ENCODE results near the gene GPHA2. TPM values are rescaled to one million over a fixed set of nuclear protein-coding genes. Genes with fewer than 3 reads are reported as not detected.

Gene GPHA2
- total and polyA plus RNA-seq, 2 of the 13 experiments (the other 11 are each of a cell fraction or from before 2014, with no cell fraction given): 13.0 to 19.1 TPM

- ChIA-PET CTCF (ENCODE audit: low intra/inter-chr PET ratio, low total read pairs) (no interaction called here), POLR2A (interaction anchor here (0.6 to 2.1 kb wide), 5 partner anchors 8 to 152 kb away, joined by 3 to 15 read pairs (median 5); partner anchors contain the start of genes BATF2, GPHA2 and PPP2R5B)
- peak within 1 kb of the TSS; percentile 90 for H3K9ac ChIP-seq (ENCODE audit: insufficient read depth, low read depth, low read length)
- no peaks in the 10 kb centered on the region for H3K9me3 ChIP-seq (ENCODE audit: low read length)
- peak within 1 kb of the TSS; percentile 87 for H3K4me2 ChIP-seq (ENCODE audit: low read depth, low read length)
- peak; percentile 99 for DNase-seq (ENCODE audit: low spot score)
- H3K4me1 ChIP-seq (ENCODE audit: insufficient read depth, low read length): peaks cover 36% of the 10 kb centered on the region
- ATAC-seq: peak; percentile 95
- BruUV-seq (replicated peaks): no TSS peak
- in situ Hi-C loops (cut with HindIII; ENCODE audit: extremely low pct_ligation_motif_present, low pct_unique_long_range_greater_than_20kb): no loop called here
- WGBS (ENCODE audit: low lambda C conversion rate): 2% methylated on average over 36 of the region's 57 CpGs
- no peaks in the 10 kb centered on the region; a peak in 1 of 5 replicates for H3K27me3 ChIP-seq (ENCODE audit: control insufficient read depth in 1 of 2, insufficient read depth in 2 of 2, low read length in 2 of 2)
- H3K79me2 ChIP-seq (ENCODE audit: insufficient read depth, low read length): peaks cover 15% of the 10 kb centered on the region
- H2AFZ ChIP-seq (ENCODE audit: low read length): peak within 1 kb of the TSS; percentile 60
- H4K20me1 ChIP-seq (ENCODE audit: insufficient read depth, low read length): peaks cover 5% of the 10 kb centered on the region; the same call in 1 of the 2 replicates
- peak within 1 kb of the TSS; percentile 78 to 100 (median 93) for H3K4me3 ChIP-seq (replicated peaks in 1 of 3; ENCODE audit: insufficient read depth in 1 of 3, low read depth in 2 of 3, low read length in 3 of 3)
- intact Hi-C loops (cut with micrococcal nuclease; ENCODE audit: unreplicated experiment): loop anchor here (1.0 to 2.0 kb wide), 2 partner anchors 70 to 80 kb away; partner anchors contain the start of gene BATF2
- peak; percentile 100 for FAIRE-seq
- peaks cover 15 to 19% of the 10 kb centered on the region in 2 experiments; a peak in 4 of 5 replicates for H3K36me3 ChIP-seq (replicated peaks in 1 of 2; ENCODE audit: control insufficient read depth in 1 of 2, insufficient read depth in 2 of 2, low read length in 2 of 2)
- H3K27ac ChIP-seq (ENCODE audit: extremely low read length, insufficient read depth, low read length): peak within 1 kb of the TSS; percentile 63
- TF ChIP-seq ZNF253 (CRISPR knock-in tag; IDR thresholded peaks at IDR 0.05; ENCODE audit: borderline replicate concordance): peak; percentile 44; the same call in 1 of the 2 replicates
- TF ChIP-seq ERF (CRISPR knock-in tag; IDR thresholded peaks at IDR 0.05): peak; percentile 55; the same call in 1 of the 2 replicates
- no peak for TF ChIP-seq ZSCAN30 (CRISPR knock-in tag; IDR thresholded peaks at IDR 0.05)
- TF ChIP-seq REST (IDR thresholded peaks at IDR 0.05; ENCODE audit: borderline replicate concordance in 1 of 2, low read depth in 1 of 2, low read length in 2 of 2): no peak
- TF ChIP-seq FOXK1 (CRISPR knock-in tag; IDR thresholded peaks at IDR 0.05; ENCODE audit: borderline replicate concordance, low read depth): peak; percentile 56; the same call in 1 of the 2 replicates
- TF ChIP-seq ZNF547 (CRISPR knock-in tag; IDR thresholded peaks at IDR 0.05): peak; percentile 61; the same call in 1 of the 2 replicates
- peak; percentile 58 for TF ChIP-seq NR2F6 (IDR thresholded peaks at IDR 0.05)
- TF ChIP-seq NR2F6 (CRISPR knock-in tag; IDR thresholded peaks at IDR 0.05): peak; percentile 74
- peak; percentile 78; the same call in 1 of the 2 replicates for TF ChIP-seq SALL1 (CRISPR knock-in tag; IDR thresholded peaks at IDR 0.05)
- TF ChIP-seq JDP2 (CRISPR knock-in tag; IDR thresholded peaks at IDR 0.05; ENCODE audit: borderline replicate concordance): no peak
- peak; percentile 23; the same call in 1 of the 2 replicates for TF ChIP-seq ZNF124 (CRISPR knock-in tag; IDR thresholded peaks at IDR 0.05)
- TF ChIP-seq ZNF256 (CRISPR knock-in tag; conservative IDR thresholded peaks at IDR 0.05): no peak
- no peak for TF ChIP-seq ZNF207 (IDR thresholded peaks at IDR 0.05; ENCODE audit: borderline replicate concordance)
- TF ChIP-seq NCOA5 (CRISPR knock-in tag; IDR thresholded peaks at IDR 0.05): no peak
- TF ChIP-seq NR2F2 (IDR thresholded peaks at IDR 0.05; ENCODE audit: borderline replicate concordance, low read depth): 0 out of 2 replicates have a peak, but pooled peaks have one; percentile 56
- TF ChIP-seq GATA4 (IDR thresholded peaks at IDR 0.05; ENCODE audit: borderline replicate concordance, low read depth): no peak
- no peak for TF ChIP-seq ZNF24 (IDR thresholded peaks at IDR 0.05)
- peak; percentile 70; the same call in 1 of the 2 replicates for TF ChIP-seq ZNF556 (CRISPR knock-in tag; IDR thresholded peaks at IDR 0.05; ENCODE audit: borderline replicate concordance)
- TF ChIP-seq ZNF274 (CRISPR knock-in tag; IDR thresholded peaks at IDR 0.05): peak; percentile 79; the same call in 1 of the 2 replicates
- no peak for TF ChIP-seq MIXL1 (CRISPR knock-in tag; IDR thresholded peaks at IDR 0.05)
- no peak for TF ChIP-seq ZFYVE20 (CRISPR knock-in tag; IDR thresholded peaks at IDR 0.05; ENCODE audit: borderline replicate concordance, low read depth)
These were observed 18.7 kb downstream of the GPHA2 start, which contains the start of gene ATG2A for GRCh38 chr11:64916775-64917662. TSS of gene ATG2A (minus strand) at chr11:64917209. CDS start at chr11:64917135, 74 bp downstream.

Data from HepG2 (cell line).